ENCODE measurements around the gene PTPRF.

Gene PTPRF

DNA sequence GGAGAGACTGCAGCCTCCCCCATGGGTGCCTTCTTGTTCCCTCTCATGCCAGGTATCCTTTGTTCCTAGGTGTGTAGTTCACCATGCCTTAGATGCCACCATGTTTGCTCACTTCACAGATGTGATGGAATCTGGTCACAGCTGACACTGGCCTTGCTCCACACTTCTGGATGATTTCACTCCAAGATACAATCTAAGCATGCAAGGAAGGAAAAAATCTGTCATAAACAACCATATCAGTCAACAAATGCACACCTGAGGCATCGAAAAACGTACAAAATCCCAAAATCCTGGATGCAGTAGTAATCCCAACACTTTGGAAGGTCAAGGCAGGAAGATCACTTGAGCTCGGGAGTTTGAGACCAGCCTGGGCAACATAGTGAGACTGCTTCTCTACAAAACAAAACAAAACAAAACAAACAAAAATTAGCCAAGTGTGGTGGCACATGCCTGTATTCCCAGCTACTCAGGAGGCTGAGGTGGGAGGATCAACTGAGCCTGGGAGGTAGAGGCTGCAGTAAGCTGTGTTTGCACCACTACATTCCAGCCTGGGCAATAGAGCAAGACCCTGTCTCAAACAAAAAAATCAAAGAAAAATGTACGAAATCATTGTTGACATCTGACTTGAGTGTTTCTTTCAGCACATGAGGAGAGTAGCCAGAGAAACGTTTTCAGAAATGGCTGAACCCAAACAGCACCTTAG lies 17.1 kb upstream of the PTPRF start:
- no peak for DNase-seq

DNA sequence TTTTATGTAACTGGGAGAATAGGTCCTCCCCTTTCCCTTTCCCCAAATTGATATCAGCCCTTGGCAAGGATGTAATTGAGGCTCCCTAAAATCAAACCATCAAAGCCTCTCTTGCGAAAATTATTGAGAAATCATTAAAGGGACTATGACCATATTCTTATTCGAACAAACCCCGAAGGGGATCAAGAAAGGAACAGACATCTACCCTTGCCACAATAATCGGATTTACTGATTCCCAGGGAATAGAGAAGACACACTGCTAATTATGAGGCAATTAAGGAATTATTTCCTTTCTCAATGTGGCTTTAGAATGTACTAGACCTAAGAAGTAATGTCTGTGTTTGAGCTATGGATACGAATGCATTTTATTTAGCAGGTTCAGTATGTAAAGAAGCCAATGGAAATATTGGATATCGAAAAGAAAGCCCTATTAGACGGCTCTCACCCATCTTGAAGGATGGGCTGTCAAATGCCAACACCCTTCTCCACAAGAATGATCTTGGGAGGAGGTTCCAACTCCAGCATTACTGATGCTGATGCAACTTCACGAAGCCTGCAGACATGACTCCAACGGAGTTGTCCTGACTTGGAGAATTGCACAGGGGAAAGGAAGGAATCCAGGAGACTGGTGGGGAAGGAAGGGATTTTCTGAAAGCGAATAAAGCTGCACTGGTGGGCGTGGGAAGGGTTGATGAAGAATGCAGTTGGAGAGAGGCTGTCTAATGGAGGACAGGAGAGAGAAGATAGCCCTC lies 11.6 kb upstream of the PTPRF start:
- peak; percentile 36 for DNase-seq

DNA sequence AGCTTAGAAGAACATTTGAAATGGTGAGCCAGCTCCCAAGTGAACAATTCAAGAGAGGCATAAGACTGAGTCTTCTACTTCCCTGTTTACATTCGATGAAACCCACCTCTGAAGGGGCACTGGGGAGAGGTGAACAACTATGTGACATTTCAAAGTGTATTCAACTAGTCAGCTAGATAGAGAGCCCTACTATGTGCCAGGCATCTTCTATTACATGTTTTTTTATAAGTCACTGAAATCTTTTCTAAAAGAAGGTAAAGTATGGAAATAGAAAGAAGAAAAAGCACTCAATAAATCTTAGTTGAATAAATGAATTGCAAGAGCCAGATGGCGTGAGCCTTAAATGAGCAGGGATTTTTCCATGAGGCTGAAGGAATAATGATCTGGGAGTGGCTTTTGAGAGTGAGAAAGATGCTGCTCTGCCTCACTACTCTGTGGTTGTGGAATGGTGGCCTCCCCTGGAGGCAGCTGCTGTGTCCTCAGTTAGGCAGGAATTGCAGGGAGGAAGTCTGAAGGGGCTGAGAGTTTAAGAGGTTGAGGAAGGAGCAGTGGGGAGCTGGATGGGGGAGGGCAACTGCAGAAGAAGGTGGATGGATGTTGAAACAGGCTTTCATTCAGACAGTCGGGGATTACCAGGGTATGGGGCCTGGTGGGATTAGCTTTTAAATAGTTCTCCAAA lies 10.4 kb upstream of the PTPRF start:
- DNase-seq, result no peak

DNA sequence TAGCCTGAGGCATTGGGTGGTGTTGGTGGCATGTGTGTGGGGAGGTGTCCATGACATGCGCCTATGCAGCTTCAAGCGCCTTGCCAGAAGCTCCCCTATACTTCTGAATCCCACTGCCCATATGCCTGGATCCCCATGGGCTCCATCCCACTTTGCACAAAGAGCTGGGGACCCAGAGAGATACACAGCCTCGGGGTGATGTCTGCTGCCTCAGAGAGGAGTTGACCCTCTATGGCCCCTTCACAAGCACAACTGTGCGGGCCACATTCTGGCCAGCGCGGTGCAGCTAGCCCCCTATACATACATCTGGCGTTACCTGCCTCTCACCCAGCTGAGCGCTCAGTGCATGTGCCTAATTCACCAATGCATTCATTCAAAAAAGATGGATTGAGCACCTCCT lies 9.6 kb upstream of the PTPRF start:
- DNase-seq, result no peak

DNA sequence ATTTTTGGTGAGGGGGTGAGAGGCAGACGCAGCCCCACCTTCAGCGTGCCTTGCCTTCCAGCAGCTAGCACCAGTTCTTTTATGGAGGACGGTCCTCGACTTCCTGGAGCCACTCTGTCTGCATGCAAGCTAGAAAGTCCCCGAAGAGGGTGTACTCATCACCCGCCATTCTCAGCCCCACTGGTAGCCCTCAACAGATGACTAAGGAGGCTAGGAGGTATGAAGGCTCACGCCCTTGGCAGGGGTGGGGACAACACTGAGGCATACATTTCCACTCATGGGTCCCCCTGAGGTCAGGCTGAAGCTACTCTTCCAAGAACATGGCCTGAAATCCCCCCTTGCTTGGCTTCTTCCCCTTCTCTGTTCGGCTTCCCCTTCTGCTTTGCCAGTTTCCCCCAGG lies 8.9 kb upstream of the PTPRF start:
- DNase-seq, result no peak

DNA sequence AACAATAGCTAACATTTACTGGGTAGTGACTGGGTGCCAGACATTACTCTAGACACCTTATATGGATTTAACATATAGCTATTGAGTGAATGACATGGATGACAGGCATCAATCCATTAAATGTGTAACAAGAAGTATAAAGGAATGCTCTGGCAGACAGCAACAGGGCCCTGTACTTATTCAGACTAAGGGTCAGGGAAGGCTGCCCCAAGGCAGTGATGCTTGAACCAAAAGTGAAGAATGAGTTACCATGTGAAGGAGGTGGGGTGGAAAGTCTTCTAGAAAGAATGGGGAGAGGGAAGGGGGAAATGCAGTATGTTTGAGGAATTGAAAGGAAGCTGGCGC lies 8.3 kb upstream of the PTPRF start:
- DNase-seq, result no peak

DNA sequence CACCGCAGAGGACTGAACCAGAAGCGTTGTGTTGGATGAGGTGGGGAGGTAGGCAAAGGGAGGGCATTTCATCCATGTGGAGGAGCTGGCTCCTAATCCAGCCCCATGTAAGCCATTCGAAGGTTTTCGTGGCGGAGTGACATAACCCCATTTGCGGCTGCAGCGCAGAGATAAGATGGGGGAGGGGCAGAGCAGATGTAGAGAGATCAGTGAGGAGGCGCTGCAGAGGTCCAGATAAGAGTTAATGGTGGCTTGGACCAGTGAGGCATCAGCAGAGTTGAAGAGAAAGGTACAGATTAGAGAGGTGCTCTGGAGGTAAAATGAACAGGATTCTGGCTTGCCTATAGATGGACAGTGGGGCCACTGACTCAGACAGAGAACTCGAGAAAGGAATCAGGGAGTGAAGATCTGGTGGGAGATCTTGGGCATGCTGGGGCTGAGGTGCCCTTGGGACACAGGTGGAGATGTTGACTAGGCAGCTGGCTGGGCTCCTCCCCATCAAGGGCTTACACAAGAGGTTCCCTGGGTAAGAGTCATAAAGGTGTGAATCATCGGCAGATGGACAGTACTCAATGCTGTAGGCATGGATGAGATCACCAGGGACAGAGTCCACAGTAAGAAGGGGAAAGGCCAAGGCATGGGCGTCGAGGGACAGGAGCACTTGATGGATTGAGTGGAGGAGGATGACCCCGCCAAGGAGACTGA lies 7.8 kb upstream of the PTPRF start:
- peak; percentile 24 for DNase-seq

DNA sequence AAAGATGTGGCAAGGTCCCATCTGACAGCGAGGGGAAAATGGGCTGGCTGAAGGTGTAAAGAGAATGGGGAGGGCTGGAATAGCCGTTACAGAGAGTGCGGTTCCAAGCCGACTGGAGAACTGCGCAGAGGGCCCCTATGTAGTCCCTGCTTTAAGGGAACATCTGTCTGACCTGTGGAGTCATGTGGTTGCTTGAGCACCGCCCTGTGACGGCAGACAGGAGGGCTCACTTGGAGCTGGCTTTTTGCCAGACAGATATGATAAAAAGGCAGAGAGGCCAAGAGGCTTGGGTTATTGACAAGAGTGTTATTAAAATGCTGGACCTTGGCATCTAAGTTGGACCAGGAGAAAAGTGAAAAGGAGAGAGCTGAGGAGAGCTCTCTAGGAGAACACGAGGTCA lies 5.9 kb upstream of the PTPRF start:
- DNase-seq, result no peak

DNA sequence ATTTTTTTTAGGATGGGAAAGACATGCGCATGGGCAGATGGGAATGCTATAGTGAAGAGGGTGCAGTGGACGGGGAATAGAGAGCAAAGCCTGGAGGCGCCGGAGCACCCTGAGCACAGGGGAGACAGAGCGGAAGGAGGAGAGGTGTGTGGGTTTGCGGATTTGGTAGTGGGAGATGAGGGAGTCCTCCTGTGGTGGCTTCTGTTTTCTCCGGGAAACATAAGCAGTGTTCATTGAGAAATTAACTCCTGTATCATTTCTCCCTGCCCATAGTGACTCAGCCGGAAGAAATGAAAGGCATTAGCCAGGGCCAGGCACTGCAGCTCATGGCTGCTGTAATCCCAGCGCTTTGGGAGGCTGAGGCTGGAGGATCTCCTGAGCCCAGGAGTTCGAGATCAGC lies 4.7 kb upstream of the PTPRF start:
- peak; percentile 76 for DNase-seq

DNA sequence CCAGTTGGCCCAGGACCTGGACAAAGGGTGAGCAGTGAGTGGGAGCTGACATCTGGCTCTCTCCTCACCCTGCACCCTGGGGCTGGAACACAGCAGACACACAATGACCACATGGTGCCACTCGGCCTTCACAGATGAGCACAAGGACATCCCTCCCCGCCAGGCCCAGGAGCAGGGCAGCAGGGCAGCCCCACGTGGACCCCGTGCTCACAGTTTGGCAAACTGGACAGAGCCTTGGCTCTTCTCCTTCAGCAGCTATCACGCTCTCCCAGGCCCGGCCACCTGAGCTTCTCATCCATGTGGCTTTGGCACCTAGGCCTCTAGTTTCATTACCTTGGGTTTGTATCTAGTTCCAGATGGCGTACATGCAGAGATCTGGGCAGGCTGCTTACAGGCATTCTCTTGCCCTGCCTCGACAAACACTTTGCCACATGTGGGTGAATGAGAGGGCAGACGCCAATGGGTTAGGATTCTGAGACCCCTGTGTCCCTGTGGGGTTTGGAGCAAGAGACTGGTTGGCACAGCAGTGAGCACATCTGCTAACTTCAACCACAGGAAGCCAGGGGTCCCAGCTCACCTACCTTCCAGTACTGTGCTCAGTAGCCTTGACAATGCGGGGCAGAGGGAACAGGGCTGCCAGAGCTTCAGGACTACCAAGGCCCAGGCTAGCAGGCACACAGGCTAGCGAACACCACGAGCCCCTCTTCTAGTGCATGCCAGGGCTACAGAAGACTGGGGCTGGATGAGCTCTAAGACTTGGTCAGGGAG lies 3.4 kb upstream of the PTPRF start:
- DNase-seq, result no peak

DNA sequence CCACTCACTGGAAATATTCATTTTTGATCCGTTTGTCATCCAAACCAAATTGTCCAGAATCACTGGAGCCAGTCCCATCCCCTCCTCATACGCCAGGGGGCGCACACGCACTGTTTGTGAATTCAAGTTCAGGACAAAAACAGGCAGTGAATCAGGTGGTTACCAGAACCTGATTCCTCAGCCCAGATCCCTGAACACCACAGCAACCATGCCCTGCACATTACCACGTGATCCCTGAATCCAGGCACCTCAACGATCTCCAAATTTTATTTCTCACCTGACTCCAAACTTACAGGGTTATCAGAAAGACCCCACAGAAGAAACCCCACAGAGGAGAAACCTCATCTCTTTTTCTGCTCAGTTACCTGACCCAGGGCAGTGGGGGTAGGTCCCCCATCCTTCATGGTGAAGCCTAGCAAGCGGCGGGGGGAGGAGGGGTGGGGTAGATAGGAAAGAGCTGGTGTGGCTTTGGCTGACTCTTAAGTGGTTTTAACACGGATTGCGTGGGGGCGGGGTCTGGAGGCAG lies 1.4 kb upstream of the PTPRF start:
- peak; percentile 88 for DNase-seq

DNA sequence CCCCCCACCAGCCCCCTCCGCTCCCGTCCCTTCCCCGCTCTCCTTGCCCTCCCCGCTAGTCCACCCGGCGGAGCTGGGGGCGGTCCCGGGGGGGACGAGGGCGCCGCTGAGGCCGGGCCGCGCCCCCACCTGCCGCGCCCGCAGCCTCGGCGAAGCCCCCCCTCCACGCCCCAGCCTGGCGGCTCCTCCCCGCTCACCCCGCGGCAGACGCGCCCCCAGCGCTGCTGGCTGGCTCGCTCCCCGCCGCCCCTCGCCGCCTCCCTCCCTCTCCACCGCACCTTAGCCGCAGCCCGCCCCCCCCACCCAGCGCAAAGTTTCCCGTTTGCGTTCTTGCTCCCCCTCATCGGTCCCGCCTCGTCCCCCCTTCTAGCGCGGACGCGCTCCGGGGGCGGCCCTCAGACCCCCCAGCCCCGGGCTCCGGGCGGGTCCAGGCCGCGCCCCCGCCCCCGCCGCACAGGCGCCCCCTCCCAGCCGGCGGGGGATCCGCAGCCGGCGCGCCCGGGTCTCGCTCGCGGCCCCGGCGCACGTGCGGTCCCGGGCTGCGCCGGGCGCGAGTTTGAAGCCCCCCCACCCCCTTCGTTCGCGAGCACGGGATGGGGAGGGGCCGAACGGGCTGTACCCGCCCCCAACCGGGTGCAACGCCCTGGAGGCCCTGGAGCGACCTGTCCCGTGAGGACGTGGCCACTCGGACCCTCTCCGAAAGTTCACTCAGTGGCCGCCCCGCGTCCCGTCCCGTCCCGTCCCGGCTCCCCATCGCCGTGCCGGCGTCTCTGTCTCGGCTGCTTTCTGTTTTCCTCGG lies 623 bp downstream of the PTPRF start:
- DNase-seq, result peak; percentile 44

DNA sequence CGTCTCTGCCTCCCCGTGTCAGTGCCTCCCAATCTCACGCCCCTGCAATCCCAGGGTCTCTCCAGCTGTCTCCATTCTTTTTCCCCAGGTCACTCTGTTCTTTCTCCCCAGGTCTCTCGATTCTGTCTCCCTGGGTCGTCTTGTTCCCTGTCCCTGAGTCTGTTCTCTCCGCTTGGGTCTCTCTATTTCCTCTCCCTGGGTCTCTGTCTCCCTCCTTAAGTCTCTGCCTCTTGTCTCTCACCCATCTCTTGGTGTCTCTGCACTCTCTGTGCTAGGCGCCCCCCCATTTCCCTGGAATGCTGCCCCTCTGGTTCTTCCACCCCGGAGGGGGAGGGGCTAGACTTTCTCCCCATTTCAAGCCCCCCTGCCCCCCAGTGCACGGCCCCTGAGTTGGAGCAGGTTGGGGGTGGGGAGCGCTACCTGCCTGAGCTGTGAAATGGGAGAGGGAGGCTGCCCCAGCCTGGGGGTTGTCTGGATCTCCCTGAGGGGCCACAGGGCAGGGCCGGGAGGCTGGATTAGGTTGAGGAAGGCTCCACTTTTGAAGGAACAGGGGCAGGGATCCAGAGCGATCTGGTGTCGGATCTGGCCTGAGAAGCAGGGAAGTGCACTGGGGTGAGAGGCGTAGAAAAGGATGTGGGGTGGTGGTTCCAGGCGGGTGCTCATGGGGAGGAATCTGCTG lies 1.4 kb downstream of the PTPRF start:
- no peak for DNase-seq

DNA sequence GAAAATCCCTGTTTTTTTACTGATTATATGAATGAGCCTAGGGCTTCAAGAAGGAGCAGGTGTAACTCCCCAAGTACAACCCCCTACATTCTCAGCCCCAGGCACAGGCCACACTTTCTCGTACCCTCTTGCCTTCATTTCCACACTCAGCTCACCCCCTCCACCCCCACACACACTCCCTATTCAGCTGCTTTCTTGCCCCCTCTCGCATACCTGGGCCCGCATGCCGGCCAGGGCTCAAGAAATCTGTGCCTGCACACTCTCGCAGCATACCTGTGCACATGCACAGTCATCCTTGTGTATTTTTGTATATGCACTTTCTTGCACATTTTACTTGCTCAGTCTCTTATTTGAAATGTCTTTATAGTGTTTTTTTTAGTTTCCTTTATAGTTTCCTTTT lies 2.0 kb downstream of the PTPRF start:
- no peak for DNase-seq

DNA sequence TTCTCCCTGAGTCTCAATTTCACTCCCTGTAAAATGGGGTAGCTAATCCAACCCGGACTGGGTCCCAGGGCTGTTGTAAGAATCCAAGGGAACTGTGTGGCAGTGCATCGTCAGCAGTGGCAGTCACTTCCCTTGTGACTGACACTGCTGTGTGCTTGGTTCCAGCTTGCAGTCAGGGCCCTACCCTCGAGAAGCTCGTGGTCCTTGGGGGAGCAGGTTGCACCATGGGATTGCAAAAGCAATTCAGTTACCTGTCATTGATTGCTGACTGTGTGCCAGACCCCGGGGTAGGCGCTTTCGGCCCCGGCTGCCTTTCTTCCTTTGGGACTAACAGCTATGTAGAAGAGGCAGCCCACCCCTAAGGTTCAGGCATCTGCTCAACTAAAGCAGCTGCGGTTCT lies 2.9 kb downstream of the PTPRF start:
- DNase-seq, result no peak

DNA sequence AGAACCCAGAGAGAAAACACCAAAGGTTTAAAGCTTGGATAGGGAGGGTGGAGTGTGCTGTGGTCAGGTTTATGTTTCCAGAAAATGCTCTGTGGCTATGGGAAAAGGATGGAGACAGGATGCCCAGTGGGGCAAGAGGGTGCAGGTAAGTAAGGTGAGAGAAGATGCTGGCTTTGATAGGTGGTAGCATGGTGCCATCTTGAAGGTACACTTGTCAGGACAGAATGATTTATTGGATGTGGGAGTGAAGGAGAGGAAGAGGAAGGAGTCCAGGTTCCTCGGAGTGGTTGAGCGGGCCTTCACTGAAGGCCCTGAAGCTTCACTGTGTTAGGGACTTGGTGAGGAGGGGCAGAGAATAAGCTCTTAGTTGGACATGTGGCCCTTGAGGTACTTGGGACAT lies 3.6 kb downstream of the PTPRF start:
- no peak for DNase-seq

DNA sequence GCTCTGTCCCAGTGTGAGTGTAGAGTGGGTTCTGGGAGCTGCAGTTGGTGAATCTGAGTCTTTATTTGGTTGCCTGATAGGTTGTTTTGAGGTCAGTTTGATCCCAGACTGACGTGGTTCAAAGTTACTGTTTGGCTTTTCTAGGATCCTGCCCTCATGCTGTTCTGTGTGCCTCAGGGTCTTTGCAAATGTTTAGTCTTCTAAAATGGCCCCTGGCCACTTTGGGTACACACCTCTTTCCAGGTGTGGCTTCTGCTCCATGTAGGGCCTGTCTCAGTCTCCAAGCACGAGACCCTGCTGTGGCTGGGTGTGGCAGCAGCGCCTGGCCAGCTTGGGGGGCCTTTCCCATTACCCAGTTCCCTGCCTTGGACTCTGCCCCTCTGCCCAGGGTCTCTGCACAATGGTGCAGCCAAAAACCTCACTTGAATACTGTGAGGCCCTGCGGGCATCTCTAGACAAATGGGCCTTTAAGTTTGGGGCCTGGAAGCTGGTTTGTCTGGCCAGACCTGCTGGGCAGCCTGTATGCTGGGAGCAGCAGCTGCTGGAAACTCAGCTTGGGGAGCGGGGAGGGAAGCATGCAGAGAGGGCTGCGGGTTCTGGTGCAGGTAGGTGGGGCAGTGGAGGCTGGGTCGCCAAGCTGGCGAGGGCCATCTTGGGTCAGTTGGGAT lies 5.6 kb downstream of the PTPRF start:
- DNase-seq, result no peak

DNA sequence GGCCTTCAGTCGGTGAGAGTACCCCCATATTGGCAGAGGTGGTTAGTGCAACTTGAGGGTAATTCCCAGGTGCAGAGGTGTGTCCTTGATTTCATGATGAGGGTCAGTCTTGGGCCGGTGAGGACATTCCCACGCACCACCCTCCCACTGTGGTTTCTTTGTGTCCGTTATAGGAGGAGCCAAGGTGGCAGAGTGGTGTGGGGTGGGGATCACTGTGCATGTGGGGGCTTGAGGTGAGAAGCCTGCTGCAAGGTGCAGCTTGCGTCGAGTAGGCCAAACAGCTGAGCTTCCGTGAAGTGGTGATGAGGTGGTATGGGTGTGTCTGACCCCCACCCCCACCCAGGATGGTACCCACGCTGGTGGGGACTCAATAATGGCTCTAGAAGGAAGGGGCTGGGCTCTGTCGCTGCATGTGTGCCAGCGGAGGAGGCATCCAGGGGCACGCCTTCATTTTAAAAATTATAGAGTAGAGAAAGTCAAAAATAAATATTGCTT lies 6.2 kb downstream of the PTPRF start:
- no peak for DNase-seq

DNA sequence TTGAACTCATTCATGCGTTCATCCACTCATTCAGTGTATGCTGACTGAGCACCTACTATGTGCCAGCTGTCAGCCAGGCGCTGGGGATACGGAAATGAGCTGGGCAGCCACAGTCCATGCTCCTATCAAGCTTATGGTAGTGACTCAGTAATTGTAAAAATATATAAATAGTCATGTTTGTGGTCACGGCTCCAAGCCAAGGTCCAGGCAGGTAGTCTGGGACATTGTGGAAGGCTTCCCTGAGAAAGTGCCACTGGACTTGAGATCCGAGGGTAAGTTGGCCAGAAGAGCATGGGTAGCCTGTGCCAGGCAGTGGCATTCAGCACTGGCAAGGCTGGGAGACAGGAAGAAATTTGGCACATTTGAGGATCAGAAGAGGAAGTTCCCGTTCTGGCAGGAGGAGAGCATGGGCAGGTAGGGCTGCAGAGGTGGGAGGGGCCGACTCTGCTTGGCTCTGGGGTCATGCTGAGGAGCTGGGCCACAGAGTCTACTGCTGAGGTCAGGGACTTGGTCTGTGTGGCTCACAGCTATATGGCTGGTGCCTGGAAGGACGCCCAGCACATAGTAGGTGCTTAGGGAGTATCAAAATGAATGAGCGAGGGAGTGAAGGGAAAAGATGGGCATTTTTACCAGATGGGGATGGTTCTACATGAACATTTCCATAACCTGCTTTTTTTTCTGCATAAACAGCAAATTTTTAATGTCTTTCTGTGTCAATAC lies 6.9 kb downstream of the PTPRF start:
- DNase-seq, result no peak

DNA sequence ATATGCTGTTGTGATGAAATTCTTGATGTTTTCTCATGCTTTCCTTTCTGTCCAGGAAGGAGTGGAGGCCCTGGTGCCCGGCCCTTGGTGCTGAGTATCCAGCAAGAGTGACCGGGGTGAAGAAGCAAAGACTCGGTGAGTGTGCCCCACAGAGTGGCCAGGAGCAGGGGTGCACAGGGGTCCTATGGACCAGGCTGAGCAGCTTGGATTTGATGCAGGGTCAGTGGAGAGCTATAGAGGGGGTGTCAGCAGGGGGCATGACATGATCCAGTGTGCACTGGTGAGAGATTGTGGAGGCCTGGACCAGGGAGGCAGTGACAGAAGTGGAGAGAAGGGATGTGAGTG lies 7.4 kb downstream of the PTPRF start:
- DNase-seq, result no peak

Measured in fibroblast of skin of scalp (primary cell).